B cell (primary cell): ENCODE results near the gene NCCRP1. TPM values are rescaled to one million over a fixed set of nuclear protein-coding genes. Genes with fewer than 3 reads are reported as not detected.

Experiments
- ATAC-seq: fragments of 200-7000 bp; cut with Tn5 transposase; one replicate; pipeline ENCODE4 v1.10.0; 2021; ENCODE audit warnings: low read depth, mild to moderate bottlenecking, moderate number of reproducible peaks, moderate library complexity
- CTCF ChIA-PET: fragments of 350-600 bp; sonication (Branson Sonifier 250); formaldehyde crosslinking; loops from one replicate; lab custom pipeline; 2021; ENCODE audit warnings: antibody characterized with exemption, inconsistent platforms; lab: Charles Lee
- POLR2A ChIA-PET: fragments of 350-600 bp; sonication (Branson Sonifier 250); formaldehyde crosslinking; loops from one replicate; lab custom pipeline; 2021; ENCODE audit warnings: antibody characterized with exemption; lab: Charles Lee
- DNase-seq: peaks from one replicate; pipeline ENCODE4 v3.0.0; 2013
- H2AFZ ChIP-seq: 2 replicates; pipeline ENCODE4 v1.6.1; 2012; ENCODE audit warnings: mild to moderate bottlenecking, low read depth, low read length; ENCODE audit not compliant: insufficient read depth, poor library complexity, severe bottlenecking
- H3K27ac ChIP-seq, 2 donors: 1 replicate in 1 of 2; 2 replicates in 1 of 2; pipeline ENCODE4 v1.5.1; 2012 to 2013; ENCODE audit warnings: low read length in 2 of 2, mild to moderate bottlenecking in 2 of 2, moderate library complexity in 1 of 2
- H3K27me3 ChIP-seq, 4 experiments: fragments of 200-600 bp in 1 of 4; sonication (generic) in 1 of 4; replicated peaks in 1 of 4; 1 replicate in 2 of 4; 2 replicates in 2 of 4; pipeline versions ENCODE4 v1.6.1 to v1.7.0; 2013 to 2016; ENCODE audit warnings: low read length in 3 of 4, mild to moderate bottlenecking in 2 of 4, mixed read lengths in 1 of 4, moderate library complexity in 1 of 4; ENCODE audit not compliant: insufficient read depth in 4 of 4, control insufficient read depth in 3 of 4; ENCODE audit errors: control extremely low read depth in 1 of 4
- H3K36me3 ChIP-seq, 2 experiments: replicated peaks in 1 of 2; 1 replicate in 1 of 2; 2 replicates in 1 of 2; pipeline versions ENCODE4 v1.6.1 to v1.7.1; 2013; ENCODE audit warnings: low read length in 1 of 2; ENCODE audit not compliant: insufficient read depth in 2 of 2, control insufficient read depth in 1 of 2; ENCODE audit errors: control extremely low read depth in 1 of 2, extremely low read depth in 1 of 2
- H3K4me1 ChIP-seq, 2 donors: fragments of 200-600 bp in 1 of 2; sonication (generic) in 1 of 2; 1 replicate in 1 of 2; 2 replicates in 1 of 2; pipeline versions ENCODE4 v1.5.1 to v1.6.1; 2013 to 2017; ENCODE audit warnings: low read length in 2 of 2; ENCODE audit not compliant: control insufficient read depth in 2 of 2, insufficient read depth in 2 of 2
- H3K4me2 ChIP-seq: replicated peaks from 2 replicates; pipeline ENCODE3; 2012; ENCODE audit warnings: mild to moderate bottlenecking, low read depth, low read length; ENCODE audit not compliant: poor library complexity, severe bottlenecking
- H3K4me3 ChIP-seq, 5 experiments: fragments of 200-600 bp in 1 of 5; sonication (generic) in 1 of 5; 1 replicate in 3 of 5; 2 replicates in 2 of 5; pipeline versions ENCODE4 v1.5.1 to v1.7.0; 2011 to 2016; ENCODE audit warnings: low read length in 4 of 5, mild to moderate bottlenecking in 4 of 5, low read depth in 2 of 5, control low read depth in 1 of 5, moderate library complexity in 1 of 5; ENCODE audit not compliant: insufficient read depth in 1 of 5; ENCODE audit errors: control extremely low read depth in 1 of 5, extremely low read depth in 1 of 5
- H3K79me2 ChIP-seq: fragments of 200-600 bp; sonication (generic); one replicate; pipeline ENCODE4 v1.6.0; 2016; ENCODE audit warnings: low read length; ENCODE audit not compliant: control insufficient read depth, insufficient read depth
- H3K9ac ChIP-seq: fragments of 200-600 bp; sonication (generic); 2 replicates; pipeline ENCODE4 v1.6.1; 2017; ENCODE audit warnings: mild to moderate bottlenecking, low read length, moderate library complexity
- H3K9me3 ChIP-seq, 3 donors: one replicate each; pipeline versions ENCODE4 v1.6.1 to v1.7.1; 2013; ENCODE audit warnings: low read length in 2 of 3; ENCODE audit not compliant: control insufficient read depth in 2 of 3, insufficient read depth in 1 of 3; ENCODE audit errors: control extremely low read depth in 1 of 3
- H4K20me1 ChIP-seq: 2 replicates; pipeline ENCODE4 v1.6.0; 2012; ENCODE audit warnings: mild to moderate bottlenecking, low read length; ENCODE audit not compliant: insufficient read depth, control insufficient read depth, poor library complexity, severe bottlenecking
- H3K27ac Mint-ChIP-seq: one replicate; pipeline ENCODE4 v1.8.0; 2021; ENCODE audit warnings: mixed read lengths
- H3K27me3 Mint-ChIP-seq: one replicate; pipeline ENCODE4 v1.8.0; 2021; ENCODE audit warnings: mixed read lengths
- H3K4me1 Mint-ChIP-seq: one replicate; pipeline ENCODE4 v1.8.0; 2021; ENCODE audit warnings: mixed read lengths
- H3K4me3 Mint-ChIP-seq: one replicate; pipeline ENCODE4 v1.8.0; 2021; ENCODE audit warnings: mixed read lengths
- H3K9me3 Mint-ChIP-seq: one replicate; pipeline ENCODE4 v1.8.0; 2022; ENCODE audit warnings: mixed read lengths; ENCODE audit not compliant: insufficient read depth
- CTCF ChIP-seq: fragments of 200-600 bp; IDR thresholded peaks from one replicate; pipeline ENCODE4 v1.8.0; 2022; ENCODE audit warnings: antibody characterized with exemption, mild to moderate bottlenecking
- EZH2 ChIP-seq: IDR thresholded peaks from 2 replicates; pipeline ENCODE4 v1.6.1; 2012; ENCODE audit warnings: borderline replicate concordance, low read depth, mild to moderate bottlenecking, moderate library complexity, low read length; ENCODE audit not compliant: insufficient read depth, poor library complexity, severe bottlenecking
- WGBS: methylation state at CpG from one replicate; pipeline ENCODE4 v1.1.5; 2013; ENCODE audit warnings: missing lambda C conversion rate; ENCODE audit not compliant: insufficient coverage; 5-methylcytosine and 5-hydroxymethylcytosine counted together
- intact Hi-C: fragments of 100-400 bp; cut with micrococcal nuclease; formaldehyde crosslinking; loops from one replicate; pipeline ENCODE4 v1.10.0; 2022
- polyA plus RNA-seq: library from polyadenylated mRNA; depleted of rRNA; stranded (reverse); fragments of >200 nt; gene quantifications from 2 replicates; pipeline ENCODE4 v1.2.3, GENCODE V29; 2012
- total RNA-seq, 2 donors: library from RNA; stranded (reverse); fragments of 120-200 nt in 1 of 2; gene quantifications; 1 replicate in 1 of 2; 2 replicates in 1 of 2; pipeline versions ENCODE4 v1.2.3 to v1.2.4, GENCODE V29; 2013 to 2022

Gene NCCRP1
- total and polyA plus RNA-seq, 2 donors (not counting 1 experiment from before 2014, with no cell fraction given) = 0.04 TPM; not detected in 1

- no peak overlapping the region for H2AFZ ChIP-seq
- H3K36me3 ChIP-seq = no peaks in the 10 kb centered on the region
- H3K79me2 ChIP-seq = peaks cover 75% of the 10 kb centered on the region
- H3K27ac Mint-ChIP-seq = no peak overlapping the region
- DNase-seq (no peak), ATAC-seq (no peak)
- no peak overlapping the region for H3K4me2 ChIP-seq
- H3K27ac ChIP-seq = no peak overlapping the region
- peaks cover 10% of the 10 kb centered on the region for H3K4me1 Mint-ChIP-seq
- H3K9me3 ChIP-seq = no peaks in the 10 kb centered on the region
- ChIA-PET POLR2A (no interaction called here), CTCF (no interaction called here)
- no peaks in the 10 kb centered on the region for H3K9me3 Mint-ChIP-seq
- TF ChIP-seq EZH2 = no peak
- no peak for TF ChIP-seq CTCF
- no peak overlapping the region for H3K4me3 Mint-ChIP-seq
- H3K4me3 ChIP-seq = no peak overlapping the region
- H3K27me3 Mint-ChIP-seq = no peaks in the 10 kb centered on the region
- H3K27me3 ChIP-seq = no peaks in the 10 kb centered on the region
- intact Hi-C loops = no loop called here
- H4K20me1 ChIP-seq = peaks cover 39% of the 10 kb centered on the region
- WGBS = 87% methylated on average over 24 of the region's 26 CpGs
- no peaks in the 10 kb centered on the region for H3K4me1 ChIP-seq
- no peak overlapping the region for H3K9ac ChIP-seq
Measured at GRCh38 chr19:39150807-39151600, 45.8 kb upstream of the NCCRP1 start.

GRCh38 chr19:39152066-39152465 is 44.7 kb upstream of the NCCRP1 start:
- Mint-ChIP-seq H3K27me3 (no peaks in the 10 kb centered on the region), H3K4me3 (no peak overlapping the region), H3K4me1 (peaks cover 7% of the 10 kb centered on the region), H3K27ac (no peak overlapping the region), H3K9me3 (no peaks in the 10 kb centered on the region)
- ATAC-seq = no peak
- Histone ChIP-seq H3K79me2 (peaks cover 75% of the 10 kb centered on the region), H3K9me3 (no peaks in the 10 kb centered on the region), H3K36me3 (no peaks in the 10 kb centered on the region), H3K27me3 (no peaks in the 10 kb centered on the region), H3K9ac (no peak overlapping the region), H3K4me2 (no peak overlapping the region), H3K27ac (no peak overlapping the region), H3K4me1 (no peaks in the 10 kb centered on the region), H4K20me1 (peaks cover 33% of the 10 kb centered on the region), H2AFZ (no peak overlapping the region), H3K4me3 (no peak overlapping the region)
- ChIA-PET CTCF (no interaction called here), POLR2A (interaction anchor here (0.5 kb wide), 1 partner anchor 9 kb away, joined by 5 read pairs; no protein-coding TSS in a partner anchor)
- TF ChIP-seq EZH2 (no peak), CTCF (no peak)
- no peak for DNase-seq
- intact Hi-C loops = no loop called here
- 94% methylated on average over 10 of the region's 10 CpGs for WGBS
